Common myeloid progenitor, CD34-positive (primary cell): ENCODE measurements around the gene HMX1.

Experiments used
- CTCF ChIA-PET: fragments of 350-600 bp; sonication (Branson Sonifier 250); formaldehyde crosslinking; loops from one replicate; lab custom pipeline; 2021; ENCODE audit warnings: antibody characterized with exemption; lab: Charles Lee
- POLR2A ChIA-PET: fragments of 350-600 bp; sonication (Branson Sonifier 250); formaldehyde crosslinking; loops from one replicate; lab custom pipeline; 2021; ENCODE audit warnings: antibody characterized with exemption; lab: Charles Lee
- DNase-seq, 3 donors: peaks; one replicate each; pipeline versions ENCODE4 v3.0.0 to v3.0.0-alpha.2; 2013
- H3K27ac ChIP-seq, 2 experiments: 1 replicate in 1 of 2; 2 replicates in 1 of 2; pipeline ENCODE4 v1.7.0; 2013; ENCODE audit warnings: inconsistent platforms in 2 of 2, low read length in 2 of 2, mild to moderate bottlenecking in 2 of 2, low read depth in 1 of 2, moderate library complexity in 1 of 2; ENCODE audit not compliant: severe bottlenecking in 2 of 2, insufficient read depth in 1 of 2, poor library complexity in 1 of 2
- H3K27me3 ChIP-seq, 5 experiments: replicated peaks in 2 of 5; 1 replicate in 3 of 5; 2 replicates in 2 of 5; pipeline versions ENCODE4 v1.6.1 to v1.7.0; 2013; ENCODE audit warnings: low read length in 4 of 5, mild to moderate bottlenecking in 2 of 5, moderate library complexity in 2 of 5, inconsistent platforms in 1 of 5; ENCODE audit not compliant: insufficient read depth in 5 of 5, control insufficient read depth in 4 of 5
- H3K36me3 ChIP-seq, 4 experiments: 1 replicate in 2 of 4; 2 replicates in 2 of 4; pipeline versions ENCODE4 v1.6.1 to v1.7.0; 2013; ENCODE audit warnings: low read length in 3 of 4, control low read depth in 1 of 4, mild to moderate bottlenecking in 1 of 4; ENCODE audit not compliant: control insufficient read depth in 4 of 4, insufficient read depth in 4 of 4
- H3K4me1 ChIP-seq, 4 experiments: 1 replicate in 3 of 4; 2 replicates in 1 of 4; pipeline versions ENCODE4 v1.6.1 to v1.7.1; 2013; ENCODE audit warnings: low read length in 3 of 4, mild to moderate bottlenecking in 3 of 4, control low read depth in 1 of 4, inconsistent platforms in 1 of 4, moderate library complexity in 1 of 4; ENCODE audit not compliant: control insufficient read depth in 4 of 4, insufficient read depth in 4 of 4; ENCODE audit errors: control extremely low read depth in 1 of 4
- H3K4me3 ChIP-seq, 7 experiments: 1 replicate in 4 of 7; 2 replicates in 3 of 7; pipeline versions ENCODE4 v1.5.1 to v1.7.0; 2013; ENCODE audit warnings: mild to moderate bottlenecking in 7 of 7, low read length in 6 of 7, moderate library complexity in 6 of 7, inconsistent platforms in 2 of 7, low read depth in 2 of 7, control low read depth in 1 of 7; ENCODE audit not compliant: insufficient read depth in 4 of 7, control insufficient read depth in 1 of 7; ENCODE audit errors: extremely low read depth in 1 of 7
- H3K9me3 ChIP-seq, 5 experiments: 1 replicate in 4 of 5; 2 replicates in 1 of 5; pipeline versions ENCODE4 v1.6.1 to v1.7.1; 2013; ENCODE audit warnings: low read length in 4 of 5, mild to moderate bottlenecking in 2 of 5, inconsistent platforms in 1 of 5, low read depth in 1 of 5, moderate library complexity in 1 of 5; ENCODE audit not compliant: control insufficient read depth in 4 of 5, insufficient read depth in 2 of 5; ENCODE audit errors: control extremely low read depth in 1 of 5
- WGBS: methylation state at CpG from one replicate; pipeline ENCODE4 v1.1.5; 2013; ENCODE audit not compliant: insufficient coverage; 5-methylcytosine and 5-hydroxymethylcytosine counted together

HMX1 gene

GRCh38 chr4:8868321-8869001 lies 3.2 kb downstream of the HMX1 start:
- no peak for DNase-seq
- Histone ChIP-seq H3K27me3 (peaks cover 0 to 98% (median 67%) of the 10 kb centered on the region in 5 experiments), H3K9me3 (peaks cover 0 to 4% (median 0%) of the 10 kb centered on the region in 5 experiments), H3K4me3 (no peak overlapping the region), H3K27ac (no peak overlapping the region), H3K4me1 (peaks cover 0 to 21% (median 6%) of the 10 kb centered on the region in 4 experiments), H3K36me3 (no peaks in the 10 kb centered on the region)
- ChIA-PET CTCF (interaction anchor here (1.1 kb wide), 1 partner anchor 15 kb away, joined by 4 read pairs; no protein-coding TSS in a partner anchor), POLR2A (no interaction called here)
- WGBS: 15% methylated on average over 19 of the region's 22 CpGs

GRCh38 chr4:8867624-8868320 lies 3.9 kb downstream of the HMX1 start:
- H3K9me3 ChIP-seq: peaks cover 0 to 4% (median 0%) of the 10 kb centered on the region in 5 experiments
- WGBS: 3% methylated on average over 86 of the region's 90 CpGs
- no peak overlapping the region for H3K4me3 ChIP-seq
- H3K4me1 ChIP-seq: peaks cover 0 to 20% (median 5%) of the 10 kb centered on the region in 4 experiments
- H3K27ac ChIP-seq: no peak overlapping the region
- no peaks in the 10 kb centered on the region for H3K36me3 ChIP-seq
- peaks cover 0 to 98% (median 66%) of the 10 kb centered on the region in 5 experiments for H3K27me3 ChIP-seq
- no peak for DNase-seq
- POLR2A ChIA-PET: no interaction called here
- CTCF ChIA-PET: no interaction called here

- no peaks in the 10 kb centered on the region for H3K36me3 ChIP-seq
- peaks cover 0 to 13% (median 3%) of the 10 kb centered on the region in 4 experiments for H3K4me1 ChIP-seq
- peaks cover 0 to 4% (median 0%) of the 10 kb centered on the region in 5 experiments for H3K9me3 ChIP-seq
- CTCF ChIA-PET: no interaction called here
- no peak overlapping the region for H3K27ac ChIP-seq
- POLR2A ChIA-PET: no interaction called here
- no peak for DNase-seq
- 5% methylated on average over 27 of the region's 42 CpGs for WGBS
- H3K4me3 ChIP-seq: no peak overlapping the region
- H3K27me3 ChIP-seq: peaks cover 0 to 98% (median 67%) of the 10 kb centered on the region in 5 experiments
These were observed 4.6 kb downstream of the HMX1 start for GRCh38 chr4:8866828-8867623.

GRCh38 chr4:8866421-8866820 lies 5.2 kb downstream of the HMX1 start:
- no peaks in the 10 kb centered on the region for H3K36me3 ChIP-seq
- WGBS: 4% methylated on average over 12 of the region's 12 CpGs
- H3K9me3 ChIP-seq: peaks cover 0 to 4% (median 0%) of the 10 kb centered on the region in 5 experiments
- no peak for DNase-seq
- CTCF ChIA-PET: no interaction called here
- peaks cover 0 to 100% (median 69%) of the 10 kb centered on the region in 5 experiments for H3K27me3 ChIP-seq
- peaks cover 0 to 15% (median 3%) of the 10 kb centered on the region in 4 experiments for H3K4me1 ChIP-seq
- no peak overlapping the region for H3K27ac ChIP-seq
- POLR2A ChIA-PET: no interaction called here
- no peak overlapping the region for H3K4me3 ChIP-seq

GRCh38 chr4:8865681-8866310 lies 5.8 kb downstream of the HMX1 start:
- no peak for DNase-seq
- Histone ChIP-seq H3K4me3 (no peak overlapping the region), H3K27me3 (peaks cover 0 to 100% (median 68%) of the 10 kb centered on the region in 5 experiments), H3K27ac (no peak overlapping the region), H3K4me1 (peaks cover 0 to 17% (median 4%) of the 10 kb centered on the region in 4 experiments), H3K9me3 (peaks cover 0 to 4% (median 0%) of the 10 kb centered on the region in 5 experiments), H3K36me3 (no peaks in the 10 kb centered on the region)
- CTCF ChIA-PET: no interaction called here
- WGBS: 23% methylated on average over 15 of the region's 18 CpGs
- POLR2A ChIA-PET: no interaction called here

DNA sequence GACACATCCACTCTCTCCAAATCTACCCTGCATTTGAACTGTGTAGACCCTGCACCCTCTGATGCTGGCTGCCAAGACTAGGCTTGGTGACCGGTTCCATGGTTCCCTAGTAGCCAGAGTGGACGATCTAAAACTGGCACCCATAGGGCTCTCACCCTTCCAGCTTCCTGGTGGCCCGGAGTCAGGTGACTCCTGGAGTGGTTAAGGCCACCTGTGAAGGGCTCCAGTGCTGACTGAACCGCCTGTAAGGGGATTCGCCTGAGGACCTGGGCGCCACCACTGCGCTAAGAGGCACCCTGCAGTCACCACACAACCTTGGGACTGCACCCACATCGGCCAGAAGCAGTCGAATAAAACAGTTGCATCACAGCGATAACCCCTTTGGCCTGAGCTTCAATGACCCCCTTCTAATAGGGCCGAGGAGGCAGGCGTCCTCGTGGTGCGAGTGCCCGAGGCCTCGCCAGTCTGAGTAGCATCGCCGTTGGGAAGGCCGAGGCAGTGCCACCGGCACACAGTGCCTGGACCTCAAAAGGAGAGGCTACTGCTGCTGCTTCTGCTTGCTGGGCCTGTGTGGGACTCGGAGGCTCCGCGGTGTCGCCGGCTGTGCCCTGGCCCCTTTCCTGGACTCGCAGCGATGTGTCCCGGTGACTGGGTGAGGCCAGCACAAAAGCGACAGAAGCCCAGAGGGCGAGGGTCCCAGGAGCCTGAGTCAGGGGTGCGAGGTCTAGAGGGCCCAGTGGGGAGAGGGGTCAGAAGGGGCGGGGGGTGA lies 6.5 kb downstream of the HMX1 start:
- ChIA-PET POLR2A (no interaction called here), CTCF (no interaction called here)
- Histone ChIP-seq H3K9me3 (peaks cover 0 to 4% (median 0%) of the 10 kb centered on the region in 5 experiments), H3K27me3 (peaks cover 0 to 99% (median 68%) of the 10 kb centered on the region in 5 experiments), H3K4me1 (peaks cover 0 to 15% (median 6%) of the 10 kb centered on the region in 4 experiments), H3K4me3 (no peak overlapping the region), H3K27ac (no peak overlapping the region), H3K36me3 (no peaks in the 10 kb centered on the region)
- whole genome bisulfite sequencing: 11% methylated on average over 31 of the region's 32 CpGs
- DNase-seq: no peak
